GM19238 (cell line): ENCODE results near the gene SLC36A4.
"Not testable (repeated sequence)": the region's sequence is repeated elsewhere in the genome, so short reads cannot be mapped to it uniquely, and the experiment has no call there.

Source experiments
- DNase-seq: peaks from one replicate; pipeline ENCODE4 v3.0.0; 2011; ENCODE audit warnings: low spot score; ENCODE audit not compliant: insufficient read length

The SLC36A4 gene

DNA sequence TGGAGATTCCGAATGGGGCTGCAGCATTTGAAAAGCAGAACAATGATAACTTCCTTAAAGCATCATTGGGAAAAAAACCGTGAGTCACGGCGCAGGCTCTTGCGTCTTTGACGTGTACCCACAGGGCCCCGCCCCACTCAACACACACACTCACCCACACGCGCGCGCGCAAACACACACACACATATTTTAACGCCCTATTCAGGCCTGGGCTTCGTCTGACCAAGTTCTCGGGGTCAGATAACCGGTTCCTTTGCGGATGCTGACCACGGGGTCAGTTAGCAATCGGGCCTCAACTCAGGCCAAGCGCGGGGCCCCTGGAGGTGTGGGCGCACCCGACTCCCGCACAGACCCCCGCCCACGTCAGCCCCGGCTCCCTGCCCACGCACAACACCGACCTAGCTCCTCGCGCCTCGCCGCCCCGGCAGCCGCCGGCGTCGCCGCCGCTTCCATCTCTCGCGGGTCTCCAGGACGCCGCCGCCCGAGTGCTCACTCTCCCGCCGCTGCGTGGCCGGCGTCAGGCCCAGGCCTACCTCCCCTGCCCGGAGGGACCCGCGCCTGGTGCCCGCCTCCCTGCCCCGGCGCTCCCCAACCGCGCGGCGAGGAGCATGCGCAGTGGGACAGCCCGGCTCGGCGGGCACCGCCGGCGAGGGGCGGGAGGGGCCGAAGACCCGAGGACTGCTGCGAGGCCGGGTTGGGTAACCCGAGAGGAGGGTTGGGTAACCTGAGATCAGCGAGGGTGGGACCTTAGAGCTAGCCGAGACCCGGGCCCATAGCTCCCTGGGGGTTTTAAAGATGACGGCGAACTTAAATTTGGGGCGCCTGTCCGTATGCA lies at the start of gene SLC36A4:
SLC36A4 (minus strand) TSS at position 612 of the 835 bp plus-strand sequence; CDS start at position 453, 159 bp downstream.
- DNase-seq: peak; percentile 46

DNA sequence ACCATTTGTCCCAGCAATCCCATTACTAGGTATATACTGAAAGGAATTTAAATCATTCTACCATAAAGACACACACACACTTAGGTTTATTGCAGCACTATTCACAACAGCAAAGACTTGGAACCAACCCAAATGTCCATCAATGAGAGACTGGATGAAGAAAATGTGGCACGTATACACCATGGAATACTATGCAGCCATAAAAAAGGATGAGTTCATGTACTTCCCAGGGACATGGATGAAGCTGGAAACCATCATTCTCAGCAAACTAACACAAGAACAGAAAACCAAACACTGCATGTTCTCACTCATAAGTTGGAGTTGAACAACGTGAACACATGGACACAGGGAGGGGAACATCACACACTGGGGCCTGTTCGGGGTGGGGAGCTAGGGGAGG lies 49.0 kb upstream of the SLC36A4 start:
- not testable (repeated sequence) for DNase-seq

DNA sequence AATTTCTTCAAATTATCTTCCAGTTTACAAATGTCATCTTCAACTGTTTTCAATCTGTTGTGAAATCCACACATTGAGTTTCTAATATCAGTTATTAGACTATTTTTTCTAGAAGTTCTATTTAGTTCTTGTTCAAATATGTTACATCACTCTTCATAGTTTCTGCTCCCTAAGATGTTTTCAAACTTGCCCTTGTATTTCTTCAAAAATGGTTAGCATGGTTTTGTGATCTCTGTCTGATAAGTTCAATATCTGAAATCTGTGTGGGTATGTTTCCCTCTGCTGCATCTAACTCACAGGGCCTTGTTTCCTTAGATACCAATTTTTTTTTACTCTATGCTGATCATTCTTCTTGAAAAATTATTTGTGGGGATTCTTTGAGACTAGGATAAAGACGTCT lies 46.2 kb upstream of the SLC36A4 start:
- no peak for DNase-seq

DNA sequence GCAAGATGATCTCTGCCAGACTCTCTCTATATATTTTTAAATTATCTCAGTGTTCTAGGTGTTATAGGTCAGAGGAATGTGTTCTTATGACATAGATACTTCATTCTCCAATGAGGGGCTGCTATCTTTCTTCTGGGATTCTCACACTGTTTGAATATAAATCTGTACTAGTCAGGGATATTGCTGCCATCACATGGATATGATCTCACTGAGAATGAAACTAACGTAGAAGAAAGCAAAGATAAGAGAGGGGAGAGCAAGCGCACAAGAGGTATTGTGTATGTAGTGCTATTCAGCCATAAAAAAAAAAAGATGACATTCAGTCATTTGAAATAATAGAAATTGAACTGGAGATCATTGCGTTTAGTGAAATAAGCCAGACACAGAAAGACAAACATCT lies 42.2 kb upstream of the SLC36A4 start:
- DNase-seq: no peak

DNA sequence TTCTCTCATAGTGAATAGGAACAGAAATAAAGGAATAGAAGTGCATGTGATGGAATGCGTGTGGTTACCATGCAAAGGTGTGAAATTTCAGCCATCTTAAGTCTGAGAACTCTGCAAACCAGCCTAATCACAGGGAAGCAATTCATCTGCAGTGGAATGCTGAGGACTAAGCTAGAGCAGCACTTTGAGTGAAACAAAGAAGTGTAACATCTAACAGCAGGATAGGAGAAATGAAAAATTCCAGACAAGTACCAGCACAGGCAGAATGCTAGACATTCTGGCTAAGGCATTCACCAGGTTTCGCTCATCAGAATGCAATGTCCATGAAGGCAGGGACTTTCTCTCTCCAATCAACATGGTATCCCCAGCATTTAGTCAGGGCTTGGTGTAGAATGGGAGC lies 41.2 kb upstream of the SLC36A4 start:
- no peak for DNase-seq

DNA sequence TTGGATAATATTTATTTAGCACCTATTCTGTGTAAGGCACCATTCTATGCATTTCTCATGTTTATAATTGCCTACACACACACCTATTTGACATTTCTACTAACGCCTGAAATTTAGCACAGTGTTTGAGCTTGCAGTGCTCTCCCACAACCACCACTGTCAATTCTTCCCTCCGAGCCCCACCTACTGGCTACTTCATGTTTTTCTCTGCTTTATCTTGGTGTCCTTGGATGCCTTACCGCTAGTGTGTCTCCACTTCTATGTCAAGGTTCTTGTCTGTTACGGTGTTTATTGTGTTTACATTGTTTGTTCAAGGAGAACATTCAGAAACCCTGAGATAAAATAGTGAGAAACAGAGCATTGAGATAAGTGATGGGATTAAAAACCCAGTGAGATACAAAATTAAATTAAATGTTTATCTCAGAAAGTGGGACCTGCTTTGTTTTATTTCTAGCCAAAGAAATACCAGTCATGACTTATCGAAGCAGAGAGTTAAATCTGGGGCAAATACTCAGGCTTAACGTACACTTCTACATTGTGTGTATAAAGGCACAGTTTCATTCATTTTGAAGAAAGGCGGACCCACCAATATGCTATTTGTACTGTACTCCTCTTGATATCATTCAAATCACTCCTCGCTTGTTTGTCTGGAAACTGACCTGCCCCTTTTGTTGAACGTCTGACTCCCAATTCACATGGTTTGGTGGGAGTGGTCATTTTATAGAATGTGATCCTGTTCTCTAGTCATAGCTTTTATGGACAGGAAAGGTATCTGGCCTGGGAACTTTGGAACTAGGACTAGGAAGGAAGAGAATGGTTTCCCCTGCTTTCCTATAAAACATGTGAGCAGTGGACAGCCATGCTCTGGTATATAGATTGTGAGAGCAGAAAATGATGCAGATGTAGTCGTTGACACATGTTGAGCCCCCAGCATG lies 39.2 kb upstream of the SLC36A4 start:
- no peak for DNase-seq

DNA sequence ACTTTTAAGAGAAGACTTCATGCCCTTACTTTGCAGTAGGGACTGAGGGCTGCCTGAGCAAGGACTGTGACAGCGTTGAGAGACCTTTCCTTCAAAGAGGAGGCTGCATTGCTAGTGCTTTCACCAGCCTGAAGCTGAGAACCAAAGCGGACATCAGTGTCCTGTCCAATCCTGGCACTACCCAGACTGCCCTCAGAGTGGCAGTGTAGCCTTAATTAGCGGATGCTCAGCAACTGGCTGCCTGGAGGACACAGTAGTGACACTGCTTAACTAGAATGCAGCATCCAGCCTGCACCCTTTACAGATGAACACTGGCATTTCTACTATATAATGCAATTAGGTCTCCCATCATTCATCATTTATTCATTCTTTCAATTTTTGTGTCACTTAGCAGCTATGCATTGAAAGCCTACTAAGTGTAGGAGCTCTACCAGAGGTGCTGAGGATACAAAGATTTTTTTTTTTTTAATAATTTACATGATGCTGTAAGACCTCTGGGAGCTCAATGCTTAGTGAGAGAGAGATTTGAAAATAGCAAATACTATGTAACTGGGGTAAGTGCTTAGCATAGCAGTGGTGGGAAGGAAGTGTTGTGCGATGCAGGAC lies 36.9 kb upstream of the SLC36A4 start:
- peak; percentile 33 for DNase-seq

DNA sequence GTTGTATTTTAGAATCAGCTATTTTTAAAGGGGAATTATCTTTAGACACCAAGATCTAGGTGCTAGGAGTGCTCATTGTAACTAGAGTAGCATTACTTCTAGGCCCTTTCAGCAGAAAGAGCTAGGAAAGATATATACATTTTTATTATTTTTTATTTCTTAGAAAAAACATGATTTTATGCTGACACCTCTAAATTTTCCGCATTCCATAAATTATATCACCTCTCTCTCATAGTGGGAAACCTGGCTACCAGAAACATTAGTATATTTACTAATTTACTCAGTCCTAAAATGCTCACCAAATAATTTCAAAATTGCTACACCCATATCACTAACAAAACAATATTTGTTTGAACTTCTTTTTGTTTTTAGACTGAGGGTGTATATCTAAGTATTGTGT lies 32.1 kb upstream of the SLC36A4 start:
- no peak for DNase-seq

DNA sequence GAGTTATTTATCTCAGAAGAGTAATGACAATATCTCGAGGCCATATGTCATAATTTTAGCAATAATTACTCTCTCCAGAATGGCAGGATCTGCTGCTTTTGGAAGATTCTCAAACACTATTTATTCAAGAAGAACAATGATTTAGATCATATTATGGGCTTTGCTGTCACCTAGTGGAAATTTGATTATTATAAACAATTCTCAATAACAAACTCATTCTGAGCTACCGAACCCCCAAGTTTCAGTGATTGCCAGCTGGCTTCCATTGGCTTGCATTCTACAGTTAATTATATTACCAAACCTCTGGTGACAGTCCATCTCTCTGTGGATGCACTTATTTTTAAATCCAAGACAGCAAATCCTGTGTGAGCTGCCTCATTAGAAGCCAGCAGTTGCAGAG lies 27.9 kb upstream of the SLC36A4 start:
- DNase-seq: no peak

DNA sequence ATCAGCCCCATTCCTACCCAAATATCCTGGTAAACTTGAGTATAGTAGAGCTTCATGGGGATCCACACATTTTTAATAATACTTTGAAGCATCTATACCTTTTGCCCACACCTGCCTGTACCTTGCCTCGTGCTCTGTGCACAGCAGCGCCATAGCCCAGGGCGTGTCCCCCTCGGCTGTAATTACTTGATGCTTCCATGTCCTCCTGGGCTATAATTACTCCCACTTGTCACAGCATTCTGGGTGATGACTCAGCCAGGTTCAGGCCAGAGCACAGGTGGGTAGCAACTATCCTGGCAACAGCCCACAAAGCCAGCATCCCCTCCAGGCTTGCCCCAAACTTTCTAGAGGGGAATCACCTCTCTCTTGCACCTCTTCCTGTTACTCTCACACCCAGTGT lies 23.7 kb upstream of the SLC36A4 start:
- no peak for DNase-seq

DNA sequence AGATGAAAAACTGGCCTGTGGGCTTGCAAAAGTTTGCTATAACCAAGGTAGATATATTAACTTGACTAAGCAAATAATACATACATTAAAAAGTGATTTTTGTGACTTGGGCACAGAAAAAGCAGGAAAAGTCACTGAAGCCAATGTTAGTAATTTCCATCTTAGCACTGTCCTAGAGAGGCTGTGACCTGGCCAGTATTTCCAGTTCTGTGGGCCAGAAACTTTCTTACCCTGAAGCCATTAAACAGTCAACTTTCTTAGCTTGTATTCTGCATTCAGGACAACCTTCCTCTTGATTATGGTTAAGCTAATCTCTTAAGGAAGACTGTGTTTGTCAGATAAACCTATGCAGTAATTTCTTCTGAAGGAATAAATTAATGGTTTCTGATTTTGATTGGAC lies 22.3 kb upstream of the SLC36A4 start:
- DNase-seq: no peak

DNA sequence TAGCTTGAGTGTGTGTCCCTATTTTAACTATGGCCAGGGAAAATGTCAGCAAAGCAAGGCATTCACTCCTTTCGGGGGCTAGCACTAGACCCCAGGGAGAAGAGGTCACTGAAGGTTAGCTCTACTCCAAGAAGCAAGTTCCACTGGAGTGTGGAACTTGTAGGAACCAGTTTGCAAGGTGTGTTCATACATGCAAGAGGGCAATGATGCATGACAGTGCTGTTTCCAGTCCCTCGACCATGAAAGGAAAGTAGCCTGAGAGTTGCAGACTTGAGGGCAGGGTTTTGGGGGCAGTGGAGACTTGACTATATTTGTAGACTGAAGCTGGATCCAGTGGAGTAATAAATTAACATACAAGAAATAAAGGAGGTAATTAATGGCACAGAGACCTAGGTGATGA lies 21.6 kb upstream of the SLC36A4 start:
- DNase-seq: no peak

DNA sequence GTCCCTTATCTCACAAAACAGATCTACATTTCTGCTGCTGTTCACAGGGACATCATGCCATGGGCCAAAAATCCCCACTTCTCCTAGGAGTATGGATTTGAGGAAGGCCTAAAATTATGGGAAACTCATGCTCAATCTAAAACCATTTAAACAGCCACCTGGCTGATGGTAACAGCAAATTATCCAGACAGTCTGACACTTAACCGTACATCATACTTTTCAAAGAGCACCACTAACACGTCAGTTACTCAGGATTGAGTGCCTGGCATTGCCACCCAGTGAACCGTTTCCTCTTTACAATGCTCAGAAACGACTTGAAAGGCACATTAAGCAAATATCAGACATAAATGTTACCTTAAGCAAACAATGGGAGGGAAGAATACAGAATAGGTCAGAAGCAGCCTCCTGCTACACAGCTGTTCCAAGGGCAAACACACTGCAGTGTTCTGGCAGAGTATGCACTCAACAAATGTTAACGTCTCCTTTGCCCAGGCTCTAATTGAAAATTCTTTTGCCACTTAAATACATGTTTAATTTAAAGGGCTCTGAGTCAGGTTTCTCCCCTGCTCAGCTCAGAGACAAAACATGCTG lies 18.8 kb upstream of the SLC36A4 start:
- DNase-seq: no peak

DNA sequence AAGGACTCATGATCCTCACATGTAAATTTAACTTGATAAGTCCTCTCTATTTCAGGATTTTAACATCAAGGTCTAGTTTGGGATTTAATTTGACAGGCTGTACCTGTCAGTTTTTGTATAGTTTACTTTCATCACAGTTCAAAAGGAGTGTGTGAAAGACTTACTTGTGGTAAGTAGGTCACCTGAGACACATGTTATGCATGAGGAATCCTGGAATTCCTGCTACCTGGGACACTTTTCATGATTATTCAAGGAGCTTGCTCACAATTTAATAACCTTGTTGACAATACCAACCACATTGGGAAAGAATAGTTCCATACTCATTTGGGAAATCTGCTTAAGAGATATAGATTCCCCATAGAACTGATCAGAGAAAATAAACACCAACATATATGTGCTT lies 15.8 kb upstream of the SLC36A4 start:
- no peak for DNase-seq

DNA sequence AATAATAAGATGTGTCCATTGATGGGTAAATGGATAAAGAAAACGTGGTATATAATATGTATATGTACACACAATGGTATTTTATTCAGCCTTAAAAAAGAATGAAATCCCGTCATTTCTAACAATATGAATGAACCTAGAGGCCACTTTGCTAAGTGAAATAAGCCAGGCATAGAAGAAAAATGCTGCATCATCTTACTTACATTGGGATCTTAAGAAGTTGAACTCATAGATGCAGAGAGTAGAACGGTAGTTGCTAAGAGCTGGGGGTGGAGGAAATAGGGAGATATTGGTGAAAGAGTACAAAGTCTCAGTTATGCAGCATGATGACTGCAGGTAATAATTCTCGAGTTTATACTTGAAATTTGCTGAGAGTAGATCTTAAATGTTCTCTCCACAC lies 14.3 kb upstream of the SLC36A4 start:
- no peak for DNase-seq

DNA sequence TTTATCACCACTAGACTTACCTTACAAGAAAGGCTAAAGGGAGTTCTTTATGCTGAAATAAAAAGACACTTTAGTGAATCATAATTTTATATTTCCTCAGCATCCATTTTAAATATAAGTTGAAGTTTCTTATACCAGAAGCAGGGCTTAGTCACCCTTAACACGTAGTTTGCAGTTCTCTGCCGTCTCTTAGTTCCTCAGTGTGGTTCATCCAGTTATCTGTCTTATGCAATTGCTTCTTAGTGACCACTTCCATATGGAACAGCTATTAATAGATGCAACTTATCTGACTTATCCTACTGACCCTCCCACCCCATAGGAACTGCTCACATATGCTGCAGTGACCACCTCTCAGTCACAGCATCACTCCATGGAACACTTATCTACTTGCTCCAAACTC lies 11.7 kb upstream of the SLC36A4 start:
- DNase-seq: no peak

DNA sequence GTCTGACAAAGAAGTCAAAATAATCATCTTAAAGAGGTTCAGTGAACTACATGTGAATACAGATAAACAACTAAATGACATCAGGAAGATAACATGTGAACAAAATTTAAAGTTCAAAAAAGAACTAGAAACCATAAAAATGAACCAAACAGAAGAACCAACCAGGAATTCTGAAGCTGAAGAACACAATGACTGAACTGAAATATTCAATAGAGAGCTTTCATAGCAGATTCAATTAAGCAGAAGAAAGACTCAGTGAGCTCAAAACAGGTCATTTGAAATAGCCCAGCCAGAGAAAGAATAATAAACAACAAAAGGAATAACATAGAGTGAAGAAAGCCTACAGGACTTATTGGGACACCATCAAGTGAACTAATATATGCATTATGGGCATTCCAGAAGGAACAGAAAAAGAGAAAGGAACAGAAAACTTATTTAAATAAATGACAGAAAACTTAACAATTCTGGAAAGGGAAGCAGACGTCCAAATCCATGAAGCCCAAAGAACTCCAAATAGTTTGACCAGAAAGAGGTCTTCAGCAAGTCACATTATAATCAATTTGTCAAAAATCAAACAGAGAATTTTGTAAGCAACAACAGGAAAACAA lies 11.0 kb upstream of the SLC36A4 start:
- no peak for DNase-seq

DNA sequence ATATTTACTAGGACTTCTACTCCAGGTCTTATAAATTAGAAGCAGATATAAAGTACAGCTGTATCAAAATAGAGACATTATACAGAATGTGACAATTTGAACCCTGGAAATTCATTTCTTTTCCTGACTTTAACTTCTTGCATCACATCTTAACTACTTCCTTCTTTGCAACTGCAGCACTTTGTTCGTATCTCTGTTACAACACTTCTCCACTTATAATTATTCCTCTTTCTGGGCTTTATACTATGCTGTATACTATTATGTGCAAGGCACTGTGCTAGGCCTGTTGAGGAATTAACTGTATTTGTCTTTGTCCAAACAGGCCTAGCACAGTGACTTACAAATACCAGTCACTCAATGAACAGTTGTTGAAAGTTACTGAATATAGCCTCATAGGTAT lies 1.8 kb upstream of the SLC36A4 start:
- no peak for DNase-seq

DNA sequence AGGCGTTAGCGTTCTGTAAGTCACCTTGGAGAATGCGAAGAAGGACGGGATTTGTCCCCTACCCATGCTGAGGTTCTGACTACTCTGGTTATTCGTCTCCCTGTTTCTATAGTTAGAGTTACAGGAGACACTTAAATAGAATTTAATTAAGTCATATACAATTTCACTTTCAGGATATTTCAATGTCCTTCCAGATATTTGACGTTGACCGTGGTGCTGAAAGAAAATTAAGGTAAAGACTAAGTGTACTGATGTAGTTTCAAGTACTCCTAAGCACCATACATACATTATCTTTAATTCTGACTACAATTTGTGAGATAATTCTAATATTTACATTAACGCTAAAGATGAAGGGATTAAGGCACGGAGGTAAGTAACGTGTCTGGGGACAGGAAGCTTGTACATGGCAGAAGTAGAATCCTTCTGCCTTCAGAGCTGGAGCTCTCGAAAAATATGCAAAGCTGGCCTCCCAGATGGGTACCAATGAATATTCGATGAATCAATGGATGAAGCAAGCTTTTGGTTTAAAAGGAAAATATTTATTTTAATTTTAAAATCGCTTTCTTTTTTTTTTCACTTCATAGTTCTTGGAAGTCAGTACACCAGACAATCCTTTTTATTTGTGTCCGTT lies 539 bp upstream of the SLC36A4 start:
- no peak for DNase-seq

DNA sequence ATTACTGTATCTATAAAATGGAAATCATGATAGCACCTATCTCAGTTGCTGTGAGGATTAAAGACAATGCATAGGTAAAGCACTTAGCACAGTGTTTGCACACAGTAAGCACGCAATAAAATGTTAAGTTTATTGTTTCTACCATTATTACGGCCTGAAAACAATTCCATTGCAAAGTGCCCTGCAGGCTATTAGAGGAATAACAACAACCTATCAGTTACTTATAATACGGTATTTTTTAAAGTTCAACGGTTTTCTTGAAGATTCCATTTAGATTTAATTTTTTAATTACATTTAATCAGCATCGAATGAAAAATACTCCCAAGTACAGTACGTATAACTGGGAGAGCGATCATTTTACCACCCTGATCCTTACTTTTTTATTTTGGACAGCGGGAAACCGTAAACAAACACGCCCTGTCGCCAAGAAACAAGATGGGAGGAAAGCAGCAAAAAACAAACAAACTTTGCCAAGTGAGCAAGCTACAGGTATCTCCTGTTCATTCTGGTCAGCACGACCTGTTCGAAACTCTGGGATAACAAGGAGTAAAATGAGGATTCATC lies 893 bp downstream of the SLC36A4 start:
- DNase-seq: no peak
